Right ventricle myocardium inferior (tissue), 1 donor: ENCODE data around the gene TMEM37. TPM values are rescaled to one million over a fixed set of nuclear protein-coding genes. Genes with fewer than 3 reads are reported as not detected.

ENCODE experiments used
- ATAC-seq: fragments of 200-7000 bp; cut with Tn5 transposase; one replicate; pipeline ENCODE4 v1.9.1; 2020; ENCODE audit warnings: mild to moderate bottlenecking, moderate library complexity
- DNase-seq: peaks from one replicate; pipeline ENCODE4 v3.0.0; 2021; ENCODE audit errors: missing footprints
- intact Hi-C: fragments of 100-400 bp; cut with DNase I; formaldehyde crosslinking; loops from one replicate; pipeline ENCODE4 v1.11.0; 2022
- total RNA-seq: library from RNA; stranded (reverse); fragmentation: NEBNext Ultra II Directional; extraction: Animal tissue kit (Norgen Biotek cat#: 25700); gene quantifications from one replicate; pipeline ENCODE4 v1.2.1, GENCODE V29; 2021
- donor health status: DM: no; HTN: yes; CAD: no; lungs with severe emphysema.

Gene TMEM37
- total RNA-seq, 1 donor from 2014 or later = 4.5 TPM

GRCh38 chr2:119429225-119429981, 2.3 kb upstream of the TMEM37 start:
- intact Hi-C loops = no loop called here
- DNase-seq (no peak), ATAC-seq (peak; percentile 18)

GRCh38 chr2:119430023-119430498, 1.6 kb upstream of the TMEM37 start:
- intact Hi-C loops = no loop called here
- no peak for DNase-seq
- no peak for ATAC-seq

GRCh38 chr2:119431976-119432850, 559 bp downstream of the TMEM37 start:
- intact Hi-C loops = no loop called here
- peak; percentile 17 for ATAC-seq
- no peak for DNase-seq

- intact Hi-C loops = no loop called here
- no peak for DNase-seq
Observed at GRCh38 chr2:119432851-119433522, 1.3 kb downstream of the TMEM37 start.

GRCh38 chr2:119433636-119434327, 2.1 kb downstream of the TMEM37 start:
- no peak for DNase-seq
- intact Hi-C loops = no loop called here
- ATAC-seq = no peak

More at GRCh38 chr2:119432851-119433522, 1.3 kb downstream of the TMEM37 start:
- ATAC-seq = no peak

- intact Hi-C loops = no loop called here
- DNase-seq (no peak), ATAC-seq (no peak)
Observed at GRCh38 chr2:119434664-119435063, 3.0 kb downstream of the TMEM37 start.

- DNase-seq = no peak
- no peak for ATAC-seq
- intact Hi-C loops = no loop called here
Observed at GRCh38 chr2:119435081-119435952, 3.7 kb downstream of the TMEM37 start.

- intact Hi-C loops = no loop called here
- ATAC-seq (no peak), DNase-seq (no peak)
Observed at GRCh38 chr2:119435953-119436297, 4.3 kb downstream of the TMEM37 start.

- DNase-seq = no peak
- ATAC-seq = no peak
- intact Hi-C loops = no loop called here
Observed at GRCh38 chr2:119436993-119437772, 5.5 kb downstream of the TMEM37 start.

- intact Hi-C loops = no loop called here
- ATAC-seq (no peak), DNase-seq (no peak)
Observed at GRCh38 chr2:119438128-119438656, 6.5 kb downstream of the TMEM37 start.

GRCh38 chr2:119438726-119439284, 7.2 kb downstream of the TMEM37 start:
- no peak for DNase-seq
- ATAC-seq = no peak
- intact Hi-C loops = no loop called here

- ATAC-seq (no peak), DNase-seq (no peak)
- intact Hi-C loops = no loop called here
Observed at GRCh38 chr2:119439574-119440500, 8.2 kb downstream of the TMEM37 start.

- ATAC-seq (no peak), DNase-seq (no peak)
Observed at GRCh38 chr2:119440501-119440870, 8.8 kb downstream of the TMEM37 start.

GRCh38 chr2:119440873-119441272, 9.2 kb downstream of the TMEM37 start:
- DNase-seq (no peak), ATAC-seq (no peak)
- intact Hi-C loops = no loop called here

More at GRCh38 chr2:119440501-119440870, 8.8 kb downstream of the TMEM37 start:
- intact Hi-C loops = no loop called here

GRCh38 chr2:119441376-119442225, 9.9 kb downstream of the TMEM37 start:
- ATAC-seq (no peak), DNase-seq (no peak)
- intact Hi-C loops = no loop called here
